H9 (cell line): ENCODE measurements around the gene KAT7. TPM values are rescaled to one million over a fixed set of nuclear protein-coding genes. Genes with fewer than 3 reads are reported as not detected.

Experiments
- DNase-seq: peaks from one replicate; pipeline ENCODE4 v3.0.0-alpha.2; 2017
- H2AFZ ChIP-seq: one replicate; pipeline ENCODE4 v1.6.1; 2013; ENCODE audit warnings: mild to moderate bottlenecking, low read length, control low read depth, moderate library complexity
- H2AK5ac ChIP-seq: 2 replicates; pipeline ENCODE4 v1.6.1; 2013; ENCODE audit warnings: low read length, control low read depth, mixed read lengths; ENCODE audit not compliant: insufficient read length
- H2BK120ac ChIP-seq: one replicate; pipeline ENCODE4 v1.6.1; 2013; ENCODE audit warnings: low read depth, mild to moderate bottlenecking, low read length, control low read depth, inconsistent platforms; ENCODE audit not compliant: poor library complexity, severe bottlenecking
- H2BK12ac ChIP-seq: 2 replicates; pipeline ENCODE4 v1.6.1; 2013; ENCODE audit warnings: low read length, control low read depth, mixed read lengths, low read depth; ENCODE audit not compliant: insufficient read length
- H2BK15ac ChIP-seq: 2 replicates; pipeline ENCODE4 v1.6.1; 2013; ENCODE audit warnings: low read depth, low read length, control low read depth
- H2BK20ac ChIP-seq: one replicate; pipeline ENCODE4 v1.6.1; 2013; ENCODE audit warnings: low read depth, mild to moderate bottlenecking, low read length, control low read depth, inconsistent platforms; ENCODE audit not compliant: poor library complexity, severe bottlenecking
- H2BK5ac ChIP-seq: 2 replicates; pipeline ENCODE4 v1.6.1; 2013; ENCODE audit warnings: low read length, control low read depth, mixed read lengths; ENCODE audit not compliant: insufficient read length
- H3K14ac ChIP-seq: 2 replicates; pipeline ENCODE4 v1.6.1; 2013; ENCODE audit warnings: low read length, control low read depth; ENCODE audit not compliant: insufficient read depth
- H3K18ac ChIP-seq: 2 replicates; pipeline ENCODE4 v1.6.1; 2013; ENCODE audit warnings: low read depth, mild to moderate bottlenecking, mixed read lengths, low read length, control low read depth; ENCODE audit not compliant: insufficient read length
- H3K23ac ChIP-seq: 2 replicates; pipeline ENCODE4 v1.6.1; 2013; ENCODE audit warnings: low read length, control low read depth, mixed read lengths, low read depth; ENCODE audit not compliant: insufficient read length
- H3K23me2 ChIP-seq: 2 replicates; pipeline ENCODE4 v1.6.1; 2013; ENCODE audit warnings: low read depth, mild to moderate bottlenecking, mixed read lengths, low read length, control low read depth; ENCODE audit not compliant: insufficient read length, poor library complexity, severe bottlenecking
- H3K27ac ChIP-seq: 2 replicates; pipeline ENCODE4 v1.5.1; 2013; ENCODE audit warnings: low read length, control low read depth, mixed read lengths, low read depth; ENCODE audit not compliant: insufficient read length
- H3K27me3 ChIP-seq: 2 replicates; pipeline ENCODE4 v1.6.1; 2013; ENCODE audit warnings: low read length, control low read depth, inconsistent platforms; ENCODE audit not compliant: insufficient read depth
- H3K4ac ChIP-seq: 2 replicates; pipeline ENCODE4 v1.6.1; 2013; ENCODE audit warnings: low read depth, mild to moderate bottlenecking, control low read depth, inconsistent platforms, low read length, moderate library complexity
- H3K4me1 ChIP-seq: 2 replicates; pipeline ENCODE4 v1.6.1; 2013; ENCODE audit warnings: low read length, control low read depth, inconsistent platforms; ENCODE audit not compliant: insufficient read depth
- H3K4me2 ChIP-seq: 2 replicates; pipeline ENCODE4 v1.6.1; 2013; ENCODE audit warnings: low read length, control low read depth, mixed read lengths; ENCODE audit not compliant: insufficient read length, insufficient read depth
- H3K56ac ChIP-seq: 2 replicates; pipeline ENCODE4 v1.6.1; 2013; ENCODE audit warnings: low read depth, mild to moderate bottlenecking, mixed read lengths, low read length, control low read depth; ENCODE audit not compliant: insufficient read length
- H3K79me1 ChIP-seq: 2 replicates; pipeline ENCODE4 v1.6.1; 2013; ENCODE audit warnings: low read depth, mild to moderate bottlenecking, moderate library complexity, low read length, control low read depth, inconsistent platforms; ENCODE audit not compliant: insufficient read depth, poor library complexity, severe bottlenecking
- H3K79me2 ChIP-seq: 2 replicates; pipeline ENCODE4 v1.6.1; 2013; ENCODE audit warnings: low read length, control low read depth, inconsistent platforms; ENCODE audit not compliant: insufficient read depth
- H3K9ac ChIP-seq: 2 replicates; pipeline ENCODE4 v1.6.1; 2013; ENCODE audit warnings: low read length, control low read depth, mixed read lengths; ENCODE audit not compliant: insufficient read length; ENCODE audit errors: extremely low read depth
- H3K9me3 ChIP-seq: one replicate; pipeline ENCODE4 v1.6.1; 2013; ENCODE audit warnings: low read depth, low read length, inconsistent platforms; ENCODE audit not compliant: control insufficient read depth
- H3T11ph ChIP-seq: one replicate; pipeline ENCODE4 v1.6.1; 2013; ENCODE audit warnings: mild to moderate bottlenecking, low read length, control low read depth, inconsistent platforms
- H4K20me1 ChIP-seq: one replicate; pipeline ENCODE4 v1.6.1; 2013; ENCODE audit not compliant: control insufficient read depth, insufficient read length, insufficient read depth
- H4K5ac ChIP-seq: 2 replicates; pipeline ENCODE4 v1.6.1; 2013; ENCODE audit warnings: low read depth, mild to moderate bottlenecking, mixed read lengths, low read length, control low read depth; ENCODE audit not compliant: insufficient read length
- H4K8ac ChIP-seq: replicated peaks from 2 replicates; pipeline ENCODE4 v1.6.1; 2013; ENCODE audit warnings: low read length, control low read depth, mixed read lengths, low read depth; ENCODE audit not compliant: insufficient read length
- H4K91ac ChIP-seq: 2 replicates; pipeline ENCODE4 v1.6.1; 2013; ENCODE audit warnings: low read depth, mild to moderate bottlenecking, moderate library complexity, mixed read lengths, low read length, control low read depth; ENCODE audit not compliant: insufficient read length
- H3K27ac Mint-ChIP-seq, 3 experiments: 2 replicates in 2 of 3; 3 replicates in 1 of 3; pipeline ENCODE4 v1.8.0; 2020 to 2021; ENCODE audit warnings: mixed read lengths in 3 of 3, mild to moderate bottlenecking in 1 of 3, moderate library complexity in 1 of 3
- H3K27me3 Mint-ChIP-seq: 2 replicates; pipeline ENCODE4 v1.8.0; 2021; ENCODE audit warnings: low read depth, mild to moderate bottlenecking, moderate library complexity, mixed read lengths
- H3K36me3 Mint-ChIP-seq, 3 experiments: 2 replicates in 2 of 3; 3 replicates in 1 of 3; pipeline ENCODE4 v1.8.0; 2020 to 2021; ENCODE audit warnings: low read depth in 3 of 3, mixed read lengths in 3 of 3; ENCODE audit not compliant: insufficient read depth in 1 of 3
- H3K4me1 Mint-ChIP-seq, 2 experiments: 2 replicates each; pipeline ENCODE4 v1.8.0; 2020; ENCODE audit warnings: mixed read lengths in 2 of 2
- H3K4me3 Mint-ChIP-seq, 2 experiments: 2 replicates in 1 of 2; 3 replicates in 1 of 2; pipeline ENCODE4 v1.8.0; 2020 to 2021; ENCODE audit warnings: mild to moderate bottlenecking in 2 of 2, mixed read lengths in 2 of 2, moderate library complexity in 1 of 2
- H3K9me3 Mint-ChIP-seq, 2 experiments: 2 replicates in 1 of 2; 3 replicates in 1 of 2; pipeline ENCODE4 v1.8.0; 2020; ENCODE audit warnings: mild to moderate bottlenecking in 2 of 2, mixed read lengths in 2 of 2, moderate library complexity in 1 of 2
- WGBS: extraction: QIAGEN DNeasy Blood & Tissue Kit; methylation state at CpG from one replicate; pipeline ENCODE4 v1.1.7; 2013; ENCODE audit warnings: missing lambda C conversion rate, low lambda C conversion rate, mixed read lengths; ENCODE audit not compliant: insufficient read length; ENCODE audit errors: extremely low coverage; 5-methylcytosine and 5-hydroxymethylcytosine counted together
- total RNA-seq: library from RNA; stranded (reverse); gene quantifications from 2 replicates; pipeline ENCODE4 v1.2.1, GENCODE V29; 2021
- TF ChIP-seq, protein P1 (sequence below): fragments of 200-600 bp; sonication (generic); conservative IDR thresholded peaks from 3 replicates; pipeline ENCODE4 v1.8.0; 2021; ENCODE audit warnings: antibody characterized with exemption, mild to moderate bottlenecking

KAT7 gene
- total RNA-seq, 1 experiment from 2014 or later = 93.1 TPM

DNA sequence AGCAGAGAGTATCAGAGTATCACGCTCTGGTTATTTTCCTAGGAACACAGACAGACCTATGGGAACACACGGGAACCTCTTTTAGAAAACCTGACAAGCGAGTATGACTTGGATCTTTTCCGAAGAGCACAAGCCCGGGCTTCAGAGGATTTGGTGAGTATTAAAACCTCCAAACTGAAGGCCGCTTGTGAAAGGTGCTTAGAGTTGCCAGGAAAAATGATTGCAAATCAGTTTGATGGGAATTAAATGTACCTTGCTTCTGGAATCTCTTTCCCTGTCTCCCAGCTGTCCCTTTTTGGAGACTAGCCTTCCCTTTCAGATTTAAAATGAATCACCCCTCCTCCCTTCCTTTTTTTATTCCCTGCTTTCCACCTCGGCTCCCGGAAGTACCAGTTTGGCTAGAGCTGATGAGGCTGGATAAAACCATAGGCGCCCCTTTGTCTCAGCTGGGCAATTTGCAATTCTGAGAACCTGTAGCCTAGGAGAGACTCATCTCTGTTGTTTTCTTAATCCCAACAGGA is 27.3 kb downstream of the KAT7 start:
- H2BK20ac ChIP-seq = no peak overlapping the region
- WGBS = no CpG with 5 or more reads among the region's 9 CpGs
- no peaks in the 10 kb centered on the region for H3K9me3 Mint-ChIP-seq

More for the DNA sequence above, 27.3 kb downstream of the KAT7 start:
- peak overlapping the region; percentile 93 for H3K27ac ChIP-seq
- H4K91ac ChIP-seq = no peak overlapping the region
- H3K4me1 ChIP-seq = peaks cover 16% of the 10 kb centered on the region; the same call in 1 of the 2 replicates
- peaks cover 7% of the 10 kb centered on the region; the same call in 1 of the 2 replicates for H3K79me2 ChIP-seq
- TF ChIP-seq, protein P1, sequence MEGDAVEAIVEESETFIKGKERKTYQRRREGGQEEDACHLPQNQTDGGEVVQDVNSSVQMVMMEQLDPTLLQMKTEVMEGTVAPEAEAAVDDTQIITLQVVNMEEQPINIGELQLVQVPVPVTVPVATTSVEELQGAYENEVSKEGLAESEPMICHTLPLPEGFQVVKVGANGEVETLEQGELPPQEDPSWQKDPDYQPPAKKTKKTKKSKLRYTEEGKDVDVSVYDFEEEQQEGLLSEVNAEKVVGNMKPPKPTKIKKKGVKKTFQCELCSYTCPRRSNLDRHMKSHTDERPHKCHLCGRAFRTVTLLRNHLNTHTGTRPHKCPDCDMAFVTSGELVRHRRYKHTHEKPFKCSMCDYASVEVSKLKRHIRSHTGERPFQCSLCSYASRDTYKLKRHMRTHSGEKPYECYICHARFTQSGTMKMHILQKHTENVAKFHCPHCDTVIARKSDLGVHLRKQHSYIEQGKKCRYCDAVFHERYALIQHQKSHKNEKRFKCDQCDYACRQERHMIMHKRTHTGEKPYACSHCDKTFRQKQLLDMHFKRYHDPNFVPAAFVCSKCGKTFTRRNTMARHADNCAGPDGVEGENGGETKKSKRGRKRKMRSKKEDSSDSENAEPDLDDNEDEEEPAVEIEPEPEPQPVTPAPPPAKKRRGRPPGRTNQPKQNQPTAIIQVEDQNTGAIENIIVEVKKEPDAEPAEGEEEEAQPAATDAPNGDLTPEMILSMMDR = no peak
- H2BK12ac ChIP-seq = no peak overlapping the region
- H3K18ac ChIP-seq = no peak overlapping the region
- H2BK5ac ChIP-seq = no peak overlapping the region
- no peaks in the 10 kb centered on the region for H3K27me3 ChIP-seq
- peak; percentile 91 for DNase-seq
- peaks cover 30 to 56% (median 53%) of the 10 kb centered on the region in 3 experiments; a peak in 6 of 7 replicates for H3K36me3 Mint-ChIP-seq
- no peak overlapping the region for H2BK15ac ChIP-seq
- H3K23ac ChIP-seq = no peak overlapping the region
- peaks cover 63% of the 10 kb centered on the region in 2 experiments for H3K4me1 Mint-ChIP-seq
- H4K8ac ChIP-seq = no peak overlapping the region
- no peaks in the 10 kb centered on the region for H3K9me3 ChIP-seq
- no peaks in the 10 kb centered on the region for H3K23me2 ChIP-seq
- peak overlapping the region; percentile 47 for H3K9ac ChIP-seq
- H3K4ac ChIP-seq = no peak overlapping the region
- peaks cover 5% of the 10 kb centered on the region for H3K79me1 ChIP-seq
- peak overlapping the region; percentile 31; the same call in 1 of the 2 replicates for H3K14ac ChIP-seq
- H3T11ph ChIP-seq = no peak overlapping the region
- peak overlapping the region; percentile 54 to 83 for H3K4me3 Mint-ChIP-seq
- peak overlapping the region; percentile 64 for H3K4me2 ChIP-seq
- H3K27me3 Mint-ChIP-seq = no peaks in the 10 kb centered on the region
- no peak overlapping the region for H2BK120ac ChIP-seq
- no peak overlapping the region for H3K56ac ChIP-seq
- no peak overlapping the region for H2AFZ ChIP-seq
- no peak overlapping the region for H2AK5ac ChIP-seq
- no peak overlapping the region for H4K5ac ChIP-seq
- peak overlapping the region; percentile 93 to 98 (median 98) for H3K27ac Mint-ChIP-seq
- H4K20me1 ChIP-seq = no peaks in the 10 kb centered on the region
